Measurements from ENCODE around the gene DOCK11. TPM values are rescaled to one million over a fixed set of nuclear protein-coding genes. Genes with fewer than 3 reads are reported as not detected.

The DOCK11 gene
- total and polyA plus RNA-seq, 9 donors: 16.1 to 35.5 (median 21.9) TPM

Other genes starting within 250 kb of the DOCK11 start
- 51.5 TPM for gene WDR44, start 149.7 kb upstream of the DOCK11 start, total RNA-seq
- gene WDR44, start 149.7 kb upstream of the DOCK11 start, polyA plus RNA-seq (ENCODE audit: insufficient read depth in 1 of 8, insufficient read length in 8 of 8, low replicate concordance in 1 of 8): 10 to 100 TPM; 49.2 to 75.1 (median 64.0) TPM
- gene IL13RA1, start 231.8 kb downstream of the DOCK11 start, total RNA-seq: 27.5 TPM
- gene IL13RA1, start 231.8 kb downstream of the DOCK11 start, polyA plus RNA-seq (ENCODE audit: insufficient read depth in 1 of 8, insufficient read length in 8 of 8, low replicate concordance in 1 of 8): 10 to 100 TPM; 26.8 to 34.4 (median 27.7) TPM